Stimulated activated CD4-positive, alpha-beta T cell treated with anti-CD3 and anti-CD28 coated beads, Interleukin-2, amount 100 ng/mL, for 48 hours (primary cell): ENCODE results near the gene TTC23L.
"Not testable (repeated sequence)": the region's sequence is repeated elsewhere in the genome, so short reads cannot be mapped to it uniquely, and the experiment has no call there.

Experiments
- DNase-seq, 2 donors: peaks; one replicate each; pipeline ENCODE4 v3.0.0-alpha.2; 2020

The TTC23L gene

GRCh38 chr5:34881246-34881645, 42.3 kb downstream of the TTC23L start:
- DNase-seq = no peak

- DNase-seq = no peak
These were observed 47.6 kb downstream of the TTC23L start for GRCh38 chr5:34886392-34887119.

DNA sequence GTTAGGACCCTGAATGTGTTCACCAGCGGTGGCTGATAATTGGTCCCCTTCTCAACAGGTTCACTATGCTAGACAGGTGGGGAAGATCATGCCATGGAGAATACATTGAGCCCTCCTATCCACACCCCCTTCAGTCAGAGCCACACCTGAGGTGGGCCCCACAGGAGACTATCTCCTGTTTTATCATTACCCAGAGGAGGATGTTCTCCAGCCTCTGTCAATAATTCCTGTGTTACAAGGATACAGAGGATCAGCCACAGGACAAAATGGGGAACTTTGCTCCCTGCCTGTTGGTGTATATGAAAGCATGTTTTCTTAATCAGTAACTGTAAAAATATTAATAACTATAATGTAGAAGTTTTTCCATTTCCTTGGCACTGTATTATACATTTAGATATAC, 50.4 kb downstream of the TTC23L start:
- no peak for DNase-seq

DNA sequence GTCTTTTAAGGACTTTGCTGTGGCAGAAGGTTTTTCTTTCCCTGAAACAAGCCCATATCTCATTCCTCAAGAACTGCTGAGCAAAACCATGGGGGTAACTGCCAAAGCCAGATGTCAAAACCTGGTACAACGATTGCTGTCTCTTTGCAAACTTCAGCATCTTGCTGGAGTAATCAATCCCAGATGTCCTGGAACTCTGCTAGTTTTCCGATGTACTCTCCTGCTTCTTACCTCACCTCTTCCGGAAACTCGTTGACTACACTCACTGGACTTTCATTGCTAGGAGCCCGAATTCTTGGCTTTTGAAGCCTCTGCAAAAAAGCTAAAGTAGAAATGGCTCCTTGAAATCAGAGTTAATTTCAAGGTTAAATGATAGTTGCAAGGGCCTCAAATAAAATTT, 53.0 kb downstream of the TTC23L start:
- no peak for DNase-seq

DNA sequence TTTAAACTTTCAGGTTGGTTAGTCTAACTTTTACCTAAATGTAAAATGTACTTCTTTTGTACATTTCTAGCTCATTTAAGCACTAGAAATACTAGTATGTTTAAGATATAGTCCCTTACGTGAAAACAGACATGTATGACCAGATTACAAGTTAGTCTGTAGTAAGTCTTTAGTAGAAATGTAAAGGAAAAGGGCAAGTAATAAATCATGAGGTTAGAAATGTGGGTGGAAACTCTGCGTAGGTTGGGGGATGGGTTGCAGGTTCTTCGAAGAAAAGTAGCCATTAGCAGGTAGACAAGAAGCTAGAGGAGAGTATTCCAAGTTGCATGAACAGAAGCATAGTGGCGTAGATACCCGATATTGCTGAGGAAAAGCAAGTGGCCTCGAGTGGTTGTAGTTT, 53.5 kb downstream of the TTC23L start:
- no peak for DNase-seq

GRCh38 chr5:34894716-34895115, 55.8 kb downstream of the TTC23L start:
- no peak for DNase-seq

DNA sequence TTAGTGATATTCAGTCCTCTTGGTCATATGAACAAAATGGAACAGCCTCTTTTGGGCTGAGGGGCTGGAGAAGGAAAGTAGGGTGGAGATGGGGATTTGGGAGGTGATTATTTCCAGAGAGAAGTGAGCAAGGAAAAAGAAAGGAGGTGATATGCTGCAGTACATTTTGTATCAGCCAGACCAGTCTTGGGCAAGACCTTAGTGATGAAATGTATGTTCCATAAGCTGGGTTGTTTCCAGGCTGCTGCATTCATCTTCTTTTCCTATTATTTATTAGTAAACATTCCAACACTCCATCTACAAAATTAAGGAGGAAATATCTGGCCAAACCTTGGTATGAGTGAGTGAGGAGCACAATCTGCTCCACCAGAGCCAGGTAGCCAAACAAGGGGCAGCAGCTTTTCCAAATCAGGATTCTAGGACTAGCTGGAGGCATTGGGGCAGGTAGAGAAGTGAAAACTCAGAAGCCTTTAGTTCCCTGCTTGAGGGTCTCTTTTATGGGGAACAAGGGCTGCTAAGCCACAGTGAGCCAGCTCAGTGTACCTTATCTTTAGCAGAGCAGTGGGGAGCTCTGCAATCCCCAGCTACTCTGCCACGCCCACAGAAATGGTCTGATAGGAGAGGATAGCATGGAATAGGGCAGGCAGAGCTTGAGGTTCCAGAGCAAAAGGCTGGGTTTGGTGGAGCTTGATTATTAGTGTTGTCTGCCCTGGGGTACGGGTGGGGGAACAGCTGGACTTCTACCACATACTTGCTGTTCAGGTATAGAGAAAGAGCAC, 56.9 kb downstream of the TTC23L start:
- DNase-seq = no peak

DNA sequence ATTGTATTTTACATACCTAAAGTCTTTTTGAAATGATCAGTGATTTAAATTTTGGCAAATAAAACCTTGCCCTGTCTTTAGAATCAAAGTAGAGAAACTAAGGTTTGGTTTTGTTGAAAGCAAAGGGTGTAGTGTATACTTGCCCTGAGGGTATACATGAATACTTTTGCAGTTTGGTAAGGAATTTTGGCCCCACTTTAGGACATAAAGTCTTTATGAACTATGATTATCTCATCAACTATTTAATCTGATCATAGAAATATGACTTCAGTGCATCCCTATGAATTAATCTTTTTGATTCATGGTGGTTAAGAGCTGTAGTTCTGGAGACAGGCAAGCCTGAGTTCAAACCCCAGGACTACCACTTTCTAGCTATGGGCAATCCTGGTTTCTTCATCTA, 58.7 kb downstream of the TTC23L start:
- no peak for DNase-seq

- DNase-seq = peak; percentile 45 to 50
These were observed 59.4 kb downstream of the TTC23L start for GRCh38 chr5:34898258-34898895.

DNA sequence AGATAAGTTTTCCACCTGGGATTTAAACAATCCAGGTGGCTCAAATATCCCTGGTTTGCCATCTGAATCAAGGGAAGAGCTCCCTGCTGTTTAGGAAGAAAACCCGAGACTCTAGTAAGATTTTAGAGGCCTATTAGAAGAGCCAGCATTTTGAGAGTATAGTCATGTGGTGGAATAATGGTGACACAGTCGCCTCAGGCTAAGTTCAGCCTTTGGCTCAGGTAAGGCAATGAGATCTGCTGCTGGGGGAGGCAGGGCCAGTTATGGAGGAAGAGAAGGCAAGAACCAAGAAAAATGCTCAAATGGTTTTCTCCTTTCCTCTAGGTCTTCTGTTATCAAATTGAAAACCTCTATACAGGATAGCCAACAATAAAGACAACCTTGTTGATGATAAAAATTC, 60.1 kb downstream of the TTC23L start:
- no peak for DNase-seq

DNA sequence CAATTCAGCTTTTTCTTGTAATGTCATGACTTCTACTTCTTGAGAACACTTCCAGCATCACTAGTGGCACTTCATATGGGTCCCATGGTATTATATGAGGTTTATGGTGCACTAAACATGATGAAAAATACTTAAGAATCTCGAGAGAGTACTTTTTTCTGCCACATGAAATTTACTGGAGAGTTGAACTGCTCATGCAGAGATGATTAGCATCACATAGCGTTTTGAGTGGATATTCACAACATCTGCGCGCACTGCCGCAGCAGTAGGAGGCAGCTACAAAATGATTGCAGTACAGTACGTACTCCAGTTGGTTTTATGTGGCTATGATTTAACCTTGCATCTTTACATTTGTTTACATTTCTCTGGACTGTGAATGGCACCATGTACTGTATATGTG, 61.7 kb downstream of the TTC23L start:
- no peak for DNase-seq

- DNase-seq = no peak
These were observed 64.3 kb downstream of the TTC23L start for GRCh38 chr5:34903260-34903659.

GRCh38 chr5:34905564-34905963, 66.6 kb downstream of the TTC23L start:
- DNase-seq = no peak

DNA sequence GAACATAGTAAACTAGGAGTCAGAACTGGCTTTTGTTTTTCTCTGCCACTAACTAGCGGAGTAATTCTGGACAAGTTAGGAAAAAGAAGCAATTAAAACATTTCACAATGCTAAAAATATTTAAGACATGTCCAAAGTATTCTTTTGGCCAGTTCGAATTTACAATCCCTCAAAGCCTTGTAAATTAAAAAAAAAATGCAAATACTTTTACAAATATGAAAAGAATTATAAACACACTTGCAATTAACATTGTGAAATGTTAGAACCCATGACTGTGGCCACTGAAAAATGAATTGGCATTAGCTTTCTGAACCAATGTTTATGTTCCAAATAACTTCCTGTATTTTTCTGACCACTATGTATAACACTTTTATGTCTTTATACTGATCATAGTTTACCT, 74.1 kb downstream of the TTC23L start:
- no peak for DNase-seq

GRCh38 chr5:34914671-34915138, 75.7 kb downstream of the TTC23L start:
- peak; percentile 7 to 10 for DNase-seq

GRCh38 chr5:34915139-34915855, 76.3 kb downstream of the TTC23L start, which contains the start of the genes BRIX1 and RAD1:
Gene BRIX1 (plus strand): TSS chr5:34915711. CDS start chr5:34915739, 28 bp downstream.
Gene RAD1 (minus strand): TSS chr5:34915504. CDS start chr5:34914892, 612 bp downstream.
- peak; percentile 87 to 91 for DNase-seq

- DNase-seq = peak; percentile 11 to 19
These were observed 76.9 kb downstream of the TTC23L start for GRCh38 chr5:34915856-34916192.

DNA sequence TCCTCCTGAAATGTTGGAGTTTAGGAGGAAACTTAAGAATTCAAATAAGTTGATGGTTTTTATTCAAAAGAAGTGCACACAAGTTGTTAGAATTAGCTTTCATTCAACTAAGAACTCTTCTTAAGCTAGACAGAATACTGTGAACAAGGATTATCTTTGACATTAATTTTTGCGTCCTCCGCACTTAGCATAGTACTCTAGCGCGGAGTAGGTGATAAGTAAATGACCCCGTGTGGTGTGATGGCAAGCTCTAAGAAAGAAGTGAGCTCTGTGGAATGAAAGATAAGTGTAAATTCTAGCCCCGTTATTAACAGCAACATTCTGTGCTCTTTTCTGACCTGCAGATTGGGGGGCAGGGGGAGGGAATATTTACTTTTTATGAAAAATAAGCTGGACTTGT, 77.6 kb downstream of the TTC23L start:
- no peak for DNase-seq

DNA sequence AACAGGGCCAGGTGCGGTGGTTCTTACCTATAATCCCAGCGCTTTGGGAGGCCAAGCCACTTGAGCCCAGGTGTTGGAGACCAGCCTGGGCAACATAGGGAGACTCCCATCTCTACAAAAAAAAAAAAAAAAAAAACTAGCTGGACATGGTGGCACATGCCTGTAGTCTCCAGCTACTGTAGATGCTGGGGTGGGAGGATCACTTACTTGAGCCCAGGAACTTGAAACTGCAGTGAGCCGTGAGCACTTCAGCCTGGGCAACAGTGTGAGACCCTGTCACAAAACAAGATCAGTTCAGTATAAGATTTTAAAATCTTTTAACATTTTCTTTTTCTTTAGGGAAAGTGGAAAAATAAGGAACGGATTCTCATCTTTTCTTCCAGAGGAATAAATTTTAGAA, 79.1 kb downstream of the TTC23L start:
- no peak for DNase-seq

DNA sequence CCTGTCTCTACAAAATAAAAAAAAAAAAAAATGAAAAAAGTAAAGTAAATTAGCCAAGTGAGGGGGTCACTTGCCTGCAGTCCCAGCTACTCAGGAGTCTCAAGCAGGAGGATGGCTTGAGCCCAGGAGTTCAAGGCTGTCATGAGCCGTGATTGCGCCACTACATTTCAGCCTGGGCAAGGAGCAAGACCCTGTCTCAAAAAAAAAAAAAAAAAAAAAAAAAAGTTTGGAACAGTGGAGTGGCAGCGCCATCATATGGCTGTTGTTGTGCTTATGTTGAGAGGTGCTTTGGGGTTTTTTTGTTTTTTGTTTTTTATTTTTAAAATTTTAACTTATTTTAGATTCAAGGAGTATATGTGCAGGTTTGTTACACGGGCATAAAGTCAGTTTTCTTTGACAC, 80.1 kb downstream of the TTC23L start:
- DNase-seq = no peak

DNA sequence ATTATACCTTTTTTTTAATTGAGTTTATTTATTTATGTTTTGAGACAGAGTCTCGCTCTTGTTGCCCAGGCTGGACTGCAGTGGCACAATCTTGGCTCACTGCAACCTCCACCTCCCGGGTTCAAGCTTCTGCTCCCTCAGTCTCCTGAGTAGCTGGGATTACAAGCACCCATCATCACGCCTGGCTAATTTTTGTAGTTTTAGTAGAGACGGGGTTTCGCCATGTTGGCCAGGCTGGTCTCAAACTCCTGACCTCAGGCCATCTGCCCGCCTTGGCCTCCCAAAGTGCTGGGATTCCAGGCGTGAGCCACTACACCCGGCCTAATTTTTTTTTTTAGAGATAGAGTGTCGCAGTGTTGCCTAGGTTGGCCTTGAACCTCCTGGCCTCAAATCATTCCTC, 84.3 kb downstream of the TTC23L start:
- DNase-seq = not testable (repeated sequence)

DNA sequence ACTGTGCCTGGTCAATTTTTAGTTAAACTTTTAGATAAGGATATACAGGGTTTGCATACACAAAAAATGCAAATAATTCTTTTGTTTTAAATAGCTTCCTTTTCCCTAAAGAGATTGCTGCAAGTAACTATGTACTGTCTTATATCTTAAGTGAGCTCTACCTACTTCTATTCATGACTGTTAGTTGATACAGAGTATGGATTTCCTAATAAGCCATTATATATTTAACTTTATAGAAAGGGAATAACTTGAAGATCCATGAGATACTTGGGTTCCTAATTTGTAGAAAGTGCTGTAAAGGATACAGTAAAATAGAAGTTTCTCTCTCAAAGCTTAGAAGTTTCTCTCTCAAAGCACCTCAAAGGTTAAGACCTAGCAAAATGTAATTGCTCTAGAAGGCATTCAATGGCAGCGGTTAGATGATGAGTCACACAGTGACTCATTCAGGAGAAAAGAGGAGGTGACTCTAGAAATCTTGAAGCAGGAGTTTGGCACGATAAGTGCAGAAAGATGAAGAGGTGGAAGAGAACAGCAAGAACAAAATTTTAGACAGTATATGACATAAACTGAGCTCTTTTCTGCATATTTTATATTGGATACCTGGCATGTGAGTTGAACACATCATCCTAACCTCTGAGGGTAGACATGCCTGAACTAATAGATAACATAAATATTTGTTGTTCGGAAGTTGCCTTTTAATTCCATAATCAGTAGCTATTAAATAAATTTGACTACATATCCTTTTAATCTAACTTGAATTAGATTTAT, 84.9 kb downstream of the TTC23L start:
- DNase-seq = peak in 1 of 2 donors; percentile 19

- DNase-seq = no peak
These were observed 85.5 kb downstream of the TTC23L start for GRCh38 chr5:34924462-34924765.
